HG03108 (cell line): ENCODE measurements around the gene DTX2.
"Not testable (repeated sequence)": the region's sequence is repeated elsewhere in the genome, so short reads cannot be mapped to it uniquely, and the experiment has no call there.

Source experiments
- ATAC-seq: cut with Tn5 transposase; IDR thresholded peaks from one replicate; pipeline ENCODE4 v1.9.1; 2021; ENCODE audit warnings: moderate library complexity; ENCODE audit not compliant: unreplicated experiment

Gene DTX2

DNA sequence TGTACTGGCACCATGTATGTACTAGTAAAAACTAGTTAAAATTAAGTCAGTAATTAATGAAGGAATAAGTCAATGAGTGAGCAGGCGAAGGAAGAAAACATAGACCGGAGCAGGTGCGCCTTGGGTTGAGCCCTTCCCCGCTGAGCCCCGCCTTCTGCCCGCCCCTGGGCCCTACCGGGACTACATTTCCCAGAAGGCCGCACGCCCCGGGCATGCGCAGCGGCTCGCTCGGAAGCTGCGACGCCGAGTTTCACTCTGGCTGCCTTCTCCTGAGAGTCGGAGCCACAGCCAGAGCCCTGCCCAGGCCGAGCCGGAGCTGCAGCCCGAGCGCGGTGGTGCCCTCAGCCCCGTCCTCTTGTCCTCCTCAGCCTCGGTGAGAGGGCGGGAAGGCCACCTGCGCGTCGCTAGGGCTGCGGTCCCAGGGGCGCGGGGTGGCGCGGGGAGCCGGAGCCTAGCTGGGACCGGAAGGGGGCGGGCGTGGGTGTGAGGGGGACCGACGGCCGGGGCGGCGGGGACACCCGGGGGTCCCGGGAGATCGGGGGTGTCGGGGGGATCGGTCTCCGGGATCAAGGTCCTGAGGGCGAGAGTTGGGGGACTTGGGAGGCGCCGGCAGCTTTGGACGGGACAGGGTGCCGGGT is at the start of gene DTX2:
TSS of gene DTX2 (plus strand) at position 246 of the 638 bp plus-strand sequence. CDS start 18,801 bp downstream, outside the sequence.
- ATAC-seq, result peak; percentile 98

DNA sequence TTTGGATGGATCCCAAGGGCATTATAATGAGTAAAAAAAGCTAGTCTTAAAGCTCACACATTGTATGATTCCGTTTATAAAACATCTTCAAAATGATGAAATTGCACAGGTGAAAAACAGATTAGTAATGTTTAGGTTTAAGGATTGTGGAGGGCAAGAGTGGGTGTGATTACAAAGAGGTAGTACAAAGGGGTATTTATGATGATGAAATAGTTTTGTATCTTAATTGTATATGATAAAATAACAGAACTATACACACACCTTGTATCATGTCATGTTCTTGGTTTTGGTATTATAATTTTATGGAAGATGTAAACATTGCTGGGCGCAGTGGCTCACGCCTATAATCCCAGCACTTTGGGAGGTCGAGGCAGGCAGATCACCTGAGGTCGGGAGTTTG is 49.3 kb upstream of the DTX2 start:
- no peak for ATAC-seq

DNA sequence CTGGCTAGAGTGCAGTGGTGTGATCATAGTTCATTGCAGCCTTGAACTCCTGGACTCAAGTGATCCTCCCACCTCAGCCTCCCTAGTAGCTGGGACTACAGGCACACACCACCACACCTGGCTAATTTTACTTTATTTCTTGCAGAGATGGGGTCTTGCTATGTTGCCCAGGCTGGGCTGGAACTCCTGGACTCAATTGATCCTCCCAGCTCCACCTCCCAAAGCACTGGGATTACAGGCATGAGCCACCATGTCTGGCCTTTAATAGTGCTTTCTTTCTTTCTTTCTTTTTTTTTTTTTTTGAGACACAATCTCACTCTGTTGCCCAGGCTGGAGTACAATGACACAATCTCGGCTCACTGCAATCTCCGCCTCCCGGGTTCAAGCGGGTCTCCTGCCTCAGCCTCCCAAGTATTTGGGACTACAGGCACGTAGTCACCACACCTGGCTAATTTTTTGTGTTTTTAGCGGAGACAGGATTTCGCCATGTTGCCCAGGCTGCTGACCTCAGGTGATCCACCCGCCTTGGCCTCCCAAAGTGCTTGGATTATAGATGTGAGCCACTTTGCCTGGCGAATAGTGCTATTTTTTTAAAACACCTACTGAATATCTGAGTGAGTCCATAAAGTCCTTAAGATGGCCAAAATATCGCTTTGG is 43.7 kb upstream of the DTX2 start:
- not testable (repeated sequence) for ATAC-seq

DNA sequence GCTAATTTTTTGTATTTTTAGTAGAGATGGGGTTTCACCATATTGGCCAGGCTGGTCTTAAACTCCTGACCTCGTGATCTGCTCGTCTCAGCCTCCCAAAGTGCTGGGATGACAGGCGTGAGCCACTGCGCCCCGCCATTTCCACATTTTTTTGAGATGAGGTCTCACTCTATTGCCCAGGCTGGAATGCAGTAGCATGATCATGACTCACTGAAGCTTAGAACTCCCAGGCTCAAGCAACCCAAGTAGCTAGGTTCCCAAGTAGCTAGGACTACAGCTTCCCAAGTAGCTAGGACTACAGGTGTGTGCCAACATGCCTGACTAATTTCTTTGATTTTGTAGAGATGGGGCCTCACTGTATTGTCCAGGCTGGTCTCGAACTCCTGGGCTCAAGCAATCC is 40.4 kb upstream of the DTX2 start:
- ATAC-seq, result not testable (repeated sequence)

DNA sequence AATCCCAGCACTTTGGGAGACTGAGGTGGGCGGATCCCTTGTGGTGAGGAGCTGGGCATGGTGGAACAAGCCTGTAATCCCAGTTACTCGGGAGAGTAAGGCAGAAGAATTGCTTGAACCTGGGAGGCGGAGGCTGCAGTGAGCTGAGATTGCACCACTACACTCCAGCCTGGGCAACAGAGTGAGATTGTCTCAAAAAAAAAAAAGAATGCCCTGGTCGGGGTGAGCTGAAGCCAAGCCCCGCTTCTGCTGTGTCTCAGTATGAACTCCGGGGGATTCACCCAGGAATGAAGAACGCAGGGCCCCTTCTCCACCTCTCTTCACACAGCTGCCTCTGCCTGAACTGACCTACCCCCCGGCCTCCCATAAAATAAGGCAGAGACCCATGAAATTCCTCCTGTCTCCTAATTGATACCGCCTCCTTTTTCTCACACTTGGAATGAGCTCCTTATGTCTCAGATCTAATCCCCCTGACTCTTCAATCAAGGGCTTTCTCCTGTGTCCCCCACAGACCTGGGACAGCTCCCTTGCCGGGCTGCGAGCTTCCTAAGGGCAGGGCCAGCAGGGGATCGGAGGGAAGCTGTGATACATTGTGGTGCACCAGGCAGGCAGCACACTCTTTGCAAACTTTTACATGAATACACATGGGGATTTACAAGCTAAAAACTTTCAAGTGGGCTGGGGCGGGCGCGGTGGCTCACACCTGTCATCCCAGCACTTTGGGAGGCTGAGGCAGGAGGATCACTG is 37.7 kb upstream of the DTX2 start:
- ATAC-seq, result no peak

DNA sequence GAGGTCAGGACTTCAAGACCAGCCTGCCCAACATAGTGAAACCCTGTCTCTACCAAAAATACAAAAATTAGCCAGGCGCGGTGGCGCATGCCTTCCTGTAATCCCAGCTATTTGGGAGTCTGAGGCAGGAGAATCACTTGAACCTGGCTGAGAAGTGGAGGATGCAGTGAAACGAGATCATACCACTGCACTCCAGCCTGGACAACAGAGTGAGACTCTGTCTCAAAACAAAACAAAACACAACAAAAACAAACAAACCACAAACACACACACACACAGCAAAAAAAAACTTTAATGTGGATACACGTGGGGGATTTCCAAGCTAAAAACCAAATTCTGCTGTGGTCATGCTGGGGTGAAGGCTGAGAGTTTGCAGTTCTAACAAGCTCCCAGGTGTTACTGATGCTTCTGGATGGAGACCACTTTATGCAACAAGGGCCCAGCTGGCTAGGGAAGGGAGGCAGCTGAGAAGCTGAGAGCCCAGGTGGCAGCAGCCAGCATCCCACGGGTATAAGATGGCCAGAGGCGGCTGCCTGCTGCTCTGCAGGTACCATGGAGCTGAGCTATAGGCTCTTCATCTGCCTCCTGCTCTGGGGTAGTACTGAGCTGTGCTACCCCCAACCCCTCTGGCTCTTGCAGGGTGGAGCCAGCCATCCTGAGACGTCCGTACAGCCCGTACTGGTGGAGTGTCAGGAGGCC is 36.9 kb upstream of the DTX2 start, which contains the start of gene ZP3:
TSS of gene ZP3 (plus strand) at position 538 of the 699 bp plus-strand sequence. CDS start at position 553, 15 bp downstream.
- no peak for ATAC-seq

DNA sequence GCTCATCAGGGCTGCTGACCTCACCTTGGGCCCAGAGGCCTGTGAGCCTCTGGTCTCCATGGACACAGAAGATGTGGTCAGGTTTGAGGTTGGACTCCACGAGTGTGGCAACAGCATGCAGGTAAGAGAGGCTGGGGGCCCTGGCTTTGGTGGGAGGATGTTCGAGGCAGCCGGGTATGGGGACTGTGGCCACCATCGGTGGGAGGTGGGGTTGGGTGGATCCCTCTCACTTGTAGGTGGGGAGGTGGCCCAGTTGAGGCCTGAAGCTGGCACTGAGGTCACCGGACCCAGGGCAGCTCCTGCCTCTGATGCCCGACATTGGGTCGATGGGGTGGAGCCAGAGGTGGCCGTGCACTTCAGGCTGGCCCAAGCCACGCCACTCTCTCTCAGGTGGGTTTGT is 36.4 kb upstream of the DTX2 start:
- ATAC-seq, result no peak

DNA sequence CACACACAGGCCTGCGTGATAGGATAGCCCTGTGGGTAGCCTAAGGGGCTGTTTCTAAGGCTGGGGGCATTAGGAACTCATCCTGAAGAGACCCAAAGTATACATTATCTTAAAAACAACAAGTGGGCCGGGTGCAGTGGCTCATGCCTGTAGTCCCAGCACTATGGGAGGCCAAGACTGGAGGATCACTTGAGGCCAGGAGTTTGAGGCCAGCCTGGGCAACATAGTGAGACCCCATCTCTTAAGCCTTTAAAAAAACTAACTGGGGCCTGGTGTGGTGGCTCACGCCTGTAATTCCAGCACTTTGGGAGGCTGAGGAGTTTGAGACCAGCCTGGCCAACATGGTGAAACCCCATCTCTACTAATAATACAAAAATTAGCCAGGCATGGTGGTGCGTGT is 36.0 kb upstream of the DTX2 start:
- ATAC-seq, result not testable (repeated sequence)

DNA sequence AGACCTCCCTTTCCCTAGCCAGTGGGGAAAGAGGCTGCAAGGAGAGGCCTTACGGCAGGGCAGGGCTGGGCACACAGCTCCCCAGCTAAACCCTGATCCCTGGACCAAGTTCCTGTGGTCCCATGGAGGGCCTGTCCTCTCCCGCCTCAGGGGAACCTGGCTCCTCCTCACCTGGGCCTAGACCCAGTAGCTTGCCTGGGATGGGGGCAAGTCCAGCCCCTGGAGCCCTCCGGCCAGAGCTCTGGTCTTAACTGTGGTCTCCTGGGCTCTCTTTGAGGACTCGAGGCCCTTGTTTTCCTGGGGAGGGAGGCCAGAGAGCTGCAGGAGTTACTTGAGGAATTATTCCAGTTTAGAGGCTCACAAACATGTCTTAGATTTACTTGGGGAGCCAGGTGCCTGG is 35.3 kb upstream of the DTX2 start:
- no peak for ATAC-seq

DNA sequence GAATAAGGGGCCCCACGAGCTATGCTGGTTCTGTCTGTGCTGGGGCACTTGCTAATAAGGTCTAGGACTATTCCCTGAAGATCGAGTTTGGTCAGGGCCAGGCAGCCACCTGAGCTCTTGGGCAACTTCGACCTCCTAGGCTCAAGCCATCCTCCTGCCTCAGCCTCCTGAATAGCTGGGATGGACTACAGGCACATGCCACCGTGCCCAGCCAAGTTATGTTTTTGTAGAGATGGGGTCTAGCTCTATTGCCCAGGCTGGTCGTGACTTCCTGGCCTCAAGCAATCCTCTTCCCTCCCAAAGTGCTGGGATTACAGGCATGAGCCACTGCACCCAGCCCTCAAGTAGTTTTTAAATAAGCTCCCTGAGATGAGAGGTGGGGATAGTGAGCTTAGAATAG is 33.9 kb upstream of the DTX2 start:
- ATAC-seq, result no peak

DNA sequence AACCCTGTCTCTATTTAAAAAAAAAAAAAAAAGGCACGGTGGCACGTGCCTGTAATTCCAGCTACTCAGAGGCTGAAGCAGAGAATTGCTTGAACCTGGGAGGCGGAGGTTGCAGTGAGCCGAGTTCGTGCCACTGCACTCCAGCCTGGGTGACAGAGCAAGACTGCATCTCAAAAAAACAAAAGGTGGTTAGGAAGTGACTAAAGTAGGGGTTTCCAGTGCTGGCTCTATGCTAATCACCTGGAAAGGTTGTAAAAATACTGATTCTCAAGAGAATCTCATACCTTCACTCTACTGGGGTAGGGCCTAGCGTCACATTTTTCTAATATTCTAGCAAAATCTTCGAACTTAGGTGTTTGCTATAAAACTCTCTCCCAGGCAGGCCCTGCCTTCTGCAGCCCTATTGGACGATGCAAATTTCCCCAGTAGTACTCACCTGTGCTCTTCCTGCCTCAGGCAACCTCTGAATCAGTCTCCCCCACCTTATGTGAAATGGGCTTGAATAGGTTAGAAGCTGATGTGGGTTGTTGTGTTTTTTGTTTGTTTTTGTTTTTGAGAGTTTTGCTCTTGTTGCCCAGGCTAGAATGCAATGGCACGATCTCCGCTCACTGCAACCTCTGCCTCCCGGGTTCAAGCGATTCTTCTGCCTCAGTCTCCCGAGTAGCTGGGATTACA is 33.2 kb upstream of the DTX2 start:
- ATAC-seq, result no peak

DNA sequence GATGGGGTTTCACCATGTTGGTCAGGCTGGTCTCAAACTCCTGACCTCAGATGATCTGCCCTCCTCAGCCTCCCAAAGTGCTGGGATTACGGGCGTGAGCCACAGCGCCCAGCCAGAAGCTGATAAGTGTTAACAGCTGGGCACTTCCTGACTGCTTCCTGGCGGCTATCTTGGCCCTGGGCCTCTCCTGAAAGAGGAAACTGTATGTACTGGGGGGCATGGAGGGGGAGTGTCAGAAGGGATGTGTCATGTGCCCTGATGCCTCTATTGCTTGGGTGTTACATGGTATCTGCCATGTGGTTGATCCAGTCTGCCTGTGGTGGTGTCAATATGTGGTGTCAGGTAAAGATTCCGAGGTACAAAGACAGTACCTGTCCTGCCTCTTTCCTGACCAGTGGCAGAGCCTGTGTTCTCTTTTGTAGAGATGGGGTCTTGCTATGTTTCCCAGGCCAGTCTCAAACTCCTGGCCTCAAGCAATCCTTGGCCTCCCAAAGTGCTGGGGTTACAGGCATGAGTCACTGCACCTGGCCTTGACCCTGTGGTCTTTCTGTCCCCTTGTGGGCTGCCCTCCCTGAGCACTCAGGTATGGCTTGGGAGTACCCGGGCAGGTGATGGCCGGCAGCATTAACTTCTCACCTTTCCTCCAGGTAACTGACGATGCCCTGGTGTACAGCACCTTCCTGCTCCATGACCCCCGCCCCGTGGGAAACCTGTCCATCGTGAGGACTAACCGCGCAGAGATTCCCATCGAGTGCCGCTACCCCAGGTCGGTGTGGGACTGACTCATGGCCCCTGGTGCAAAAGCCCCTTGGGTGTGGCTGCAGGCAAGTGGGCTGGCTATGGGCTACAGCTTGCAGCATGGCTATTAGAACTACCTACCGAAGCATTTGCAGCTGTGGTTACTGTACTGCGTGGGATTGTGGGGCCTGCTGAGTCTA is 32.4 kb upstream of the DTX2 start:
- ATAC-seq, result no peak

DNA sequence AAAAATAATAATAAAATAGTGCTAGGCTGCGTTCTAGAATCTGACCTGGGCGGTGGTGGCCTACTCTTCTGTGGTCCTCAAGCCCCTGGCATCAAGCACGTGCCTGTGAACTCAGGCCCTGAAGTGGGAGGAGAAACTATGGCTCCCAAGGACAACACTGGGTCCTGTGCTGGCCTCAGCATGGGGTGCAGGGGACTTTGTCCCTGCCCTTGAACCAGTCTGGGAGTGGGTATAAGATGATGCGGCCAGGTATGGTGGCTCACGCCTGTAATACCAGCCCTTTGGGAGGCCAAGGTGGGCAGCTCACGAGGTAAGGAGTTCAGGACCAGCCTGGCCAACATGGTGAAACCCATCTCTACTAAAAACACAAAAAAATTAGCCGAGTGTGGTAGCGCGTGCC is 31.3 kb upstream of the DTX2 start:
- no peak for ATAC-seq

DNA sequence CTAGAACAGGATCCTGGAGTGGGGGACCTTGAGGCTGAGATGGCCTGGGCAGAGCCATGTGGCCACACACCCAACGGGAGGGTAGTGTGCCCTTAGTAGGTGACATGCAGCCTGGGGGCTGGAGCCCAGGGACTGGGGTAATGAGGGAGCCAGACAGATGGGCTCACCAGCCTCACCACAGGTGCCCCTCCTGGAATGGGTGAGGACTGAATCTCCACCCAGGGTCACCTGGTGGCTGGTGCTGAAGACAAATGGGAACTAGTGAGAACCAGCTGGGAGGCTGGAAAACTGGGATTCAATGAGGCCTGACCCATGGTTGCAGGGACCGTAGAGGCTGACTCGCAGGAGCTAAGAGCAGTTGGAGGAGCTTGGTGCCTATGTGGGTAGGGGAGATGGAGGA is 30.7 kb upstream of the DTX2 start:
- ATAC-seq, result no peak

DNA sequence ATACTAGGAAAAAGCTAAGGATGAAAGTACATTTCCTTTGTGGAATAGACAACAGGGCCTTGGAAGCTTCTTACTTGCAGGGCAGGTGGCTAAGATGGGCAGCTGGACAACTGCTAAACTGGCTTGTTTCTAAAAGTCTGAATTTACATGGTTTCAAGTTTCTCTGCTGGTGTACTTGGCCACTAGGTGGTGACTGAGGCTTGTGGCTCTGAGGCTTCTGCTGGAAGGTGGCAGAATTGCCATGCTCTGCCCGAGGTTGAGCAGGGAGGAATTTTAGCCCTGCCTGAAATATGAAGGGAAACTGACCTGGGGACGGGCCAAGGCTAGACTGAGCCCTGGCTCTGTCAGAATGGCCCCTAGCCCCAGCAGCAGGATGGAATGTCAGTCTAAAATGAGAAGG is 23.6 kb upstream of the DTX2 start:
- ATAC-seq, result peak; percentile 62

DNA sequence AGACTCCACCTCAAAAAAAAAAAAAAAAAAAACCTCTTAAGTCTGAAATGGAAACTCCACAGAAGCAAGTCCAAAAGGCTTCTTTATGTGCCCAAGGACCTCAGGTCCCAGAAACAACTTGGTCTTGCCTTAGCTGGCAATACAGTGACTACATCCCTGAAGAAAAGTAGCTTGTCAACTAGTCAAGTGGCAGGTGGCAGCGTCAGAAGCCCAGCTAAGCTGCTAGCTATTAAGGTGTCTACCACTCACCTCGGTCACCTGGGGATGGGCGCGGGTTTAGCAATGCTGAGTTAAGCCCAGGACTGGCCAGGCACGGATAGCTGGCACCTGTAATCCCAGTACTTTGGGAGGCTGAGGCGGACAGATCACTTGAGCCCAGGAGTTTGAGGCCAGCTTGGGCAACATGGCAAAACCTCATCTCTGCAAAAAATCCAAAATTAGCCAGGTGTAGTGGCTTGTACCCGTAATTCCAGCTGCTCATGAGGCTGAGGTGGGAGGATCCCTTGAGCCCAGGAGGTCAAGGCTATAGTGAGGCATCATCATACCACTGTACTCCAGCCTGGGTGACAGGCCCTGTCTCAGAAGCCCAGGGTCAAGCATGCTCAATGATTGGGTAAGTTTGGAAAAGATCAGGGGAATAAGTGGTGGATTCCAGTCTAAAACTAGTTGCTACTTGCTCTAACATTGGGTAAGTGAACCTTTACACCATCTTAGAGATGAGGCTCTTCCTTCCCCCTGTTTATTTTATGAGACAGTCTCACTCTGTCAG is 22.2 kb upstream of the DTX2 start:
- ATAC-seq, result not testable (repeated sequence)

DNA sequence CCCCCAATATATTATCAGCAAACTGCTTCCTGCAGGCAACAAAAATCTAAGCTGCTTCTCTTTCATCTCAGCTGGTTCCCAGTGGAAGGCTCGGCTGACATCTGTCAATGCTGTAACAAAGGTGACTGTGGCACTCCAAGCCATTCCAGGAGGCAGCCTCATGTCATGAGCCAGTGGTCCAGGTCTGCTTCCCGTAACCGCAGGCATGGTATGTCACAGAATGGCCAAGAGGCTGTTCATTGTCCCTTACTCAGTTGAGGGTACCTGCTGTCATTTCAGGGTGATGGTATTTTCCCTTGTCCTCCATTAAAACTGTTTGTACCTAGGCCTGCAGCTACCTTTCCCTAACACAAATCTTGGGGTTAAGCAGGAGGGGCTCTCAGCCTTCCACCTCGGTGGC is 21.1 kb upstream of the DTX2 start:
- not testable (repeated sequence) for ATAC-seq

DNA sequence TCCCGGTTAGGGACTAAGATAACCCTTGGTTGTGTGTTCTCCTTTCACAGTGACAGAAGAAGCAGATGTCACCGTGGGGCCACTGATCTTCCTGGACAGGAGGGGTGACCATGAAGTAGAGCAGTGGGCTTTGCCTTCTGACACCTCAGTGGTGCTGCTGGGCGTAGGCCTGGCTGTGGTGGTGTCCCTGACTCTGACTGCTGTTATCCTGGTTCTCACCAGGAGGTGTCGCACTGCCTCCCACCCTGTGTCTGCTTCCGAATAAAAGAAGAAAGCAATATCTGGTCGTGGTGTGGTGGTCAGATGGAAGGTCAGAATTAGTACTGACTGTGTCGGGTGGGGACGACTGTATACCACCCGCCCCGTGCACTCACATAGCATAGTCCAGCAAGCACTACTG is 19.7 kb upstream of the DTX2 start:
- ATAC-seq, result not testable (repeated sequence)
